Neuronal stem cell (in vitro differentiated cells): Measurements from ENCODE around the gene ASCL3.

Experiments
- DNase-seq: peaks from one replicate; pipeline ENCODE4 v3.0.0-alpha.2; 2013; ENCODE audit warnings: low spot score
- H2AFZ ChIP-seq: one replicate; pipeline ENCODE4 v1.6.1; 2013; ENCODE audit warnings: mild to moderate bottlenecking, low read length, inconsistent platforms
- H2AK5ac ChIP-seq: 2 replicates; pipeline ENCODE4 v1.6.1; 2013; ENCODE audit warnings: low read depth, mild to moderate bottlenecking, inconsistent platforms, low read length, moderate library complexity, mixed read lengths
- H2BK120ac ChIP-seq: 2 replicates; pipeline ENCODE4 v1.6.1; 2013; ENCODE audit warnings: low read depth, mild to moderate bottlenecking, inconsistent platforms, low read length, moderate library complexity, mixed read lengths
- H2BK12ac ChIP-seq: one replicate; pipeline ENCODE4 v1.6.1; 2013; ENCODE audit warnings: low read length, inconsistent platforms
- H2BK15ac ChIP-seq: 2 replicates; pipeline ENCODE4 v1.6.1; 2013; ENCODE audit warnings: mild to moderate bottlenecking, low read length, inconsistent platforms, mixed read lengths
- H2BK5ac ChIP-seq: one replicate; pipeline ENCODE4 v1.6.1; 2013; ENCODE audit warnings: inconsistent platforms, mild to moderate bottlenecking, low read length, moderate library complexity
- H3K14ac ChIP-seq: one replicate; pipeline ENCODE4 v1.6.1; 2013; ENCODE audit warnings: low read length, inconsistent platforms
- H3K18ac ChIP-seq: 2 replicates; pipeline ENCODE4 v1.6.1; 2013; ENCODE audit warnings: low read length, inconsistent platforms
- H3K23ac ChIP-seq: 2 replicates; pipeline ENCODE4 v1.6.1; 2013; ENCODE audit warnings: low read depth, mild to moderate bottlenecking, mixed read lengths, low read length, inconsistent platforms; ENCODE audit not compliant: poor library complexity
- H3K27ac ChIP-seq: replicated peaks from 3 replicates; pipeline ENCODE4 v1.5.1; 2013; ENCODE audit warnings: low read length, inconsistent platforms
- H3K27me3 ChIP-seq, 3 experiments: 2 replicates each; pipeline ENCODE4 v1.6.1; 2013; ENCODE audit warnings: low read length in 3 of 3, mild to moderate bottlenecking in 2 of 3, inconsistent platforms in 1 of 3, low read depth in 1 of 3, mixed read lengths in 1 of 3, moderate library complexity in 1 of 3; ENCODE audit not compliant: control insufficient read depth in 3 of 3, insufficient read depth in 3 of 3
- H3K36me3 ChIP-seq, 2 donors: replicated peaks in 1 of 2; 2 replicates each; pipeline ENCODE4 v1.6.1; 2013; ENCODE audit warnings: low read length in 2 of 2; ENCODE audit not compliant: control insufficient read depth in 2 of 2, insufficient read depth in 2 of 2
- H3K4ac ChIP-seq: 2 replicates; pipeline ENCODE4 v1.6.1; 2013; ENCODE audit warnings: inconsistent platforms, mild to moderate bottlenecking, low read length, moderate library complexity
- H3K4me1 ChIP-seq, 2 donors: 1 replicate in 1 of 2; 2 replicates in 1 of 2; pipeline ENCODE4 v1.6.1; 2013; ENCODE audit warnings: low read length in 2 of 2, low read depth in 1 of 2; ENCODE audit not compliant: control insufficient read depth in 2 of 2, insufficient read depth in 1 of 2
- H3K4me2 ChIP-seq: one replicate; pipeline ENCODE4 v1.6.1; 2013; ENCODE audit warnings: mild to moderate bottlenecking, low read length, inconsistent platforms; ENCODE audit not compliant: insufficient read depth, poor library complexity, severe bottlenecking
- H3K4me3 ChIP-seq, 2 donors: 2 replicates each; pipeline ENCODE4 v1.5.1; 2013; ENCODE audit warnings: low read length in 2 of 2, mild to moderate bottlenecking in 2 of 2, inconsistent platforms in 1 of 2, moderate library complexity in 1 of 2
- H3K79me1 ChIP-seq: one replicate; pipeline ENCODE4 v1.6.1; 2013; ENCODE audit warnings: low read depth, mild to moderate bottlenecking, inconsistent platforms, low read length, moderate library complexity
- H3K9ac ChIP-seq: one replicate; pipeline ENCODE4 v1.6.1; 2013; ENCODE audit warnings: mild to moderate bottlenecking, low read depth, low read length, inconsistent platforms; ENCODE audit not compliant: poor library complexity
- H3K9me3 ChIP-seq, 2 donors: replicated peaks in 1 of 2; 2 replicates each; pipeline versions ENCODE3 to v1.6.1; 2013; ENCODE audit warnings: low read length in 2 of 2, mild to moderate bottlenecking in 2 of 2, inconsistent platforms in 1 of 2, low read depth in 1 of 2, mixed read lengths in 1 of 2, moderate library complexity in 1 of 2; ENCODE audit not compliant: control insufficient read depth in 2 of 2, insufficient read depth in 1 of 2
- H4K8ac ChIP-seq: one replicate; pipeline ENCODE4 v1.6.1; 2013; ENCODE audit warnings: low read depth, mild to moderate bottlenecking, inconsistent platforms, low read length, moderate library complexity
- H4K91ac ChIP-seq: one replicate; pipeline ENCODE4 v1.6.1; 2013; ENCODE audit warnings: low read length, low read depth, mild to moderate bottlenecking, inconsistent platforms; ENCODE audit not compliant: poor library complexity
- WGBS, 2 donors: extraction: QIAGEN DNeasy Blood & Tissue Kit; methylation state at CpG; one replicate each; pipeline ENCODE4 v1.1.7; 2013; ENCODE audit warnings: missing lambda C conversion rate in 2 of 2, mixed read lengths in 1 of 2; ENCODE audit not compliant: insufficient read length in 2 of 2, insufficient replicate concordance in 1 of 2; ENCODE audit errors: extremely low coverage in 2 of 2; 5-methylcytosine and 5-hydroxymethylcytosine counted together

Gene ASCL3

DNA sequence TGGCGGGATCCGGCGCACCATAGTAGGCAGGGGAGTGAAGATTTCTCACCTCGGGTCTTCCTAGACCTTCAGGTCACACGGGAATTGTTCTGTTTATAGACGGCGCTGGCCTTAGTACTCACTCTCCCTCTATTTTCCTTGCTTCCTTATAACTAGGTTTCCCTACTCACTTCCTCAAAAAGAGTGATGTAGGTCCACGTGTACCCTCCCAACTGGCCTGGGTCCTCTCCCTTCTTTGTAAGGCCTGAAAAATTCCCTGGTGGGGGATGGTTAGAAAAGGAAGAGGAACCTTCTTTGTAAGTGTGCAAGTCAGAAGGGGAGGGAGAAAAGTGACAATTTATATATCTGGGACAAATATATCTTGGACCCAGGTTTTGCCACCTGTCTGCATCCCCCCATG is 24.4 kb upstream of the ASCL3 start:
- no peak overlapping the region for H2BK15ac ChIP-seq
- DNase-seq: no peak
- H3K23ac ChIP-seq: no peak overlapping the region
- H3K27me3 ChIP-seq: no peaks in the 10 kb centered on the region
- no peaks in the 10 kb centered on the region for H3K9me3 ChIP-seq
- no peak overlapping the region for H2AK5ac ChIP-seq
- no peak overlapping the region for H2BK5ac ChIP-seq
- H3K4me2 ChIP-seq: no peak overlapping the region
- H4K8ac ChIP-seq: no peak overlapping the region
- no peak overlapping the region for H3K14ac ChIP-seq
- H3K4me3 ChIP-seq: no peak overlapping the region
- no CpG with 5 or more reads among the region's 8 CpGs for WGBS, 2 donors
- H3K27ac ChIP-seq: no peak overlapping the region
- H3K36me3 ChIP-seq: peaks cover 0 to 5% of the 10 kb centered on the region in 2 donors
- H4K91ac ChIP-seq: no peak overlapping the region
- no peak overlapping the region for H2AFZ ChIP-seq
- H3K9ac ChIP-seq: no peak overlapping the region
- H2BK12ac ChIP-seq: no peak overlapping the region
- H3K79me1 ChIP-seq: no peaks in the 10 kb centered on the region
- H3K4me1 ChIP-seq: peaks cover 3 to 8% of the 10 kb centered on the region in 2 donors
- H3K4ac ChIP-seq: no peak overlapping the region
- H3K18ac ChIP-seq: no peak overlapping the region
- no peak overlapping the region for H2BK120ac ChIP-seq

DNA sequence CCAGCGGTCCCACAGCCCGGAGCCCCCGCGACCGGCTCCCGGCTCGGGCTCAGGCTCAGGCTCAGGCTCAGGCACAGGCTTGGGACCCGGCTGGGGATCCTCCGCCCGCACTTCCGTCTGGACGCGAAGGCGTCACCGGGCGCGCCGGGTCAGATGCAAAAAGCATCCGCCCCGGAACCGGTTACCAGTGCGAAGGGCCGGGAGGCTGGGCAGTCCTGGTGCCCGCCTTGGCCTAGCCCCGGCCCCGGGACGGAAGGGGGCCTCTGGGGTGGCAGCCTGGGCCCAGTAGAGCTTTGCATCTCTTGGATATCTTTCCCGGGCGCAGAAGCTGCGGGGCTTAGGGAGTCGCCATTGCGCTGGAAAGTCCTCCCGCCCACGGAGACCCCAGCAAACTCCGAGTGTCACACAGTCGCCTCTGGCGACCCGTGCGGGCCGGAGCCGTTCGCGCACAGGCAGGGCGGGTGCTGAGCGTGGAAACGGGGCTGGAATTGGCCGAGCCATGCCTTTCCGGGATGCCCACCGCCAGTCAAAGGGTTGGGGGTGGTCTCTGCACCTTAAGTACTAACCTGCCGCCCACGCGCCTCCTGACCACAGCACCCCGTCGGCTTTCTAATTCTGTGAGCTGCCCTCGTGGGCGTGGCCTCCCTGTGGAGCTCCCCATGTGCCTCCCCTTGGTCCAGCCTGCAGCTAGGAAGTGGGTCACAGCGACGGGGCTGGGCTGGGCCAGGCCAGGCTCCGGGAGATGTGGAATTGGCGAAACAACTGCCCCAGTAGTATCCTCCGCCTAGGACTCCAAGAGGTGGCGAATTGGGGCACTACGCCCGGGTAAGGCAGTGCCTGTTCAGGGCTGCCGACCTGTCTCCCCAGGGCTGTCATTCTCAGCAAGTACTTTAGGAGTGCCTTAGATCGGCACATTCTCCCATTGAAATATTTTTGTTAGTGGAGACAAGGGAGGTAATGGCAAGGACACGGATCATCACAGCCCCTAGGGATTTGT is 21.8 kb upstream of the ASCL3 start, which contains the start of gene TMEM9B:
TSS of gene TMEM9B (minus strand) at position 119 of the 997 bp plus-strand sequence. CDS start 129 bp downstream, outside the sequence.
- no peaks in the 10 kb centered on the region for H3K79me1 ChIP-seq
- H3K23ac ChIP-seq: peak within 1 kb of the TSS; percentile 90
- peak within 1 kb of the TSS; percentile 55 for H4K8ac ChIP-seq
- peak within 1 kb of the TSS; percentile 27 for H2BK5ac ChIP-seq
- no peaks in the 10 kb centered on the region for H3K27me3 ChIP-seq
- peak within 1 kb of the TSS; percentile 97 for H3K4me2 ChIP-seq
- no peaks in the 10 kb centered on the region for H3K9me3 ChIP-seq
- H3K4me3 ChIP-seq: peak within 1 kb of the TSS; percentile 95 to 99
- H2BK120ac ChIP-seq: no peak within 1 kb of the TSS
- peaks cover 0 to 5% of the 10 kb centered on the region in 2 donors for H3K36me3 ChIP-seq
- H2AFZ ChIP-seq: peak within 1 kb of the TSS; percentile 100
- H3K14ac ChIP-seq: peak within 1 kb of the TSS; percentile 50
- no CpG with 5 or more reads among the region's 67 CpGs for WGBS, 2 donors
- H3K27ac ChIP-seq: peak within 1 kb of the TSS; percentile 90
- peak; percentile 76 for DNase-seq
- peak within 1 kb of the TSS; percentile 92 for H3K9ac ChIP-seq
- no peak within 1 kb of the TSS for H2AK5ac ChIP-seq
- H4K91ac ChIP-seq: no peak within 1 kb of the TSS
- H2BK12ac ChIP-seq: no peak within 1 kb of the TSS
- peak within 1 kb of the TSS; percentile 89 for H3K18ac ChIP-seq
- peak within 1 kb of the TSS; percentile 49 for H2BK15ac ChIP-seq
- peaks cover 3 to 10% of the 10 kb centered on the region in 2 donors for H3K4me1 ChIP-seq
- no peak within 1 kb of the TSS for H3K4ac ChIP-seq

DNA sequence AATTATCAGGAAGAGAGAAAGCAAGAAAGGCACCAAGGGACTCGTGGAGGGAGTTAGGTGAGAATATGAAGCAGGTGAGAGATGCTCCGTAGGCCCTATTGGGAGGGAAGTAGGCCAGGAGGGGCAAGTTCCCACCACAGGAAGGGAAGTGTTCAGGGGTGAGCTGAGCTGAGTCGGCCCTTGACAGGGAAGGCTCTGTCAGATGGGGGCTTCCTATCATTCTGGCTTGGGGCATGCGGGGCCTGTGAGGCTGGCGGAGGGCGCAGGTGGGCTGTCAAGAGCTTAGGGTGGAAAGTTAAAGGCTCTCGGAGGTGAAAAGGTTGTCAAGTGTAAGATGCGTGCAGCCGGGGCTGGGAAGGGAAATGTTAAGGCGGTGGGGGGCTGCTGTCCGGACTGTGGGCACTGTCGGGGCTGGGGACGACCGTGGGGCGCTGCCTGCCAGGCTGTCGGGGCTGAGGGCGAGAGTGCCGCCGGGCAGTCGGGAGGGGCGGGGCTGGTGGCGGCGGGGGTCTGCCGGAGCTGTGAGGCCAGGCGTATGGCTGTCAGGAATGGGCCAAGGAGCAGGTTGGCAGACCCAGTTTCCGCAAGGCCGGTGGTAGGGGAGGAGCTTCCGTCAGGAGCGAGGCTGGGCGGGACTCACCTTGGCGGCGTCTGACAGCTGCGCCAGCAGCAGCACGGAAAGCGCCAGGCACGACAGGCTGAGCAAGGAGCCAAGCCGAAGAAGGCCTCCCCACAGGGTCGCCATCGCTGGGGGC is 20.9 kb upstream of the ASCL3 start:
- peaks cover 0 to 5% of the 10 kb centered on the region in 2 donors for H3K36me3 ChIP-seq
- H3K4me3 ChIP-seq: peak overlapping the region; percentile 95 to 99
- no peaks in the 10 kb centered on the region for H3K9me3 ChIP-seq
- H2AK5ac ChIP-seq: no peak overlapping the region
- no peaks in the 10 kb centered on the region for H3K27me3 ChIP-seq
- H3K9ac ChIP-seq: peak overlapping the region; percentile 88
- peak overlapping the region; percentile 27 for H2BK5ac ChIP-seq
- H3K4me1 ChIP-seq: peaks cover 3 to 13% of the 10 kb centered on the region in 2 donors
- H3K4ac ChIP-seq: no peak overlapping the region
- no peak overlapping the region for H2BK12ac ChIP-seq
- peak overlapping the region; percentile 100 for H2AFZ ChIP-seq
- no peak overlapping the region for H2BK120ac ChIP-seq
- no peak for DNase-seq
- no peaks in the 10 kb centered on the region for H3K79me1 ChIP-seq
- H2BK15ac ChIP-seq: no peak overlapping the region
- H4K91ac ChIP-seq: no peak overlapping the region
- H4K8ac ChIP-seq: no peak overlapping the region
- peak overlapping the region; percentile 67 for H3K23ac ChIP-seq
- peak overlapping the region; percentile 97 for H3K4me2 ChIP-seq
- H3K18ac ChIP-seq: peak overlapping the region; percentile 79
- H3K27ac ChIP-seq: peak overlapping the region; percentile 29
- peak overlapping the region; percentile 50 for H3K14ac ChIP-seq
- WGBS, 2 donors: no CpG with 5 or more reads among the region's 39 CpGs
